Chondrocyte (in vitro differentiated cells): ENCODE measurements around the gene ADGRD1. TPM values are rescaled to one million over a fixed set of nuclear protein-coding genes. Genes with fewer than 3 reads are reported as not detected.

ENCODE experiments used
- DNase-seq: peaks from one replicate; pipeline ENCODE4 v3.0.0; 2021; ENCODE audit warnings: mixed read lengths, low spot score
- H3K27ac Mint-ChIP-seq: one replicate; pipeline ENCODE4 v1.8.0; 2021; ENCODE audit warnings: mild to moderate bottlenecking, moderate library complexity, mixed read lengths; ENCODE audit not compliant: unreplicated experiment
- H3K27me3 Mint-ChIP-seq: 2 replicates; pipeline ENCODE4 v1.8.0; 2021; ENCODE audit warnings: low read depth, mixed read lengths
- H3K36me3 Mint-ChIP-seq: 2 replicates; pipeline ENCODE4 v1.8.0; 2021; ENCODE audit warnings: low read depth, mixed read lengths
- H3K4me1 Mint-ChIP-seq: 2 replicates; pipeline ENCODE4 v1.8.0; 2021; ENCODE audit warnings: low read depth, mild to moderate bottlenecking, mixed read lengths
- H3K4me3 Mint-ChIP-seq: one replicate; pipeline ENCODE4 v1.8.0; 2021; ENCODE audit warnings: mild to moderate bottlenecking, moderate library complexity, mixed read lengths; ENCODE audit not compliant: unreplicated experiment
- H3K9me3 Mint-ChIP-seq: 2 replicates; pipeline ENCODE4 v1.8.0; 2021; ENCODE audit warnings: low read depth, mixed read lengths
- total RNA-seq: library from RNA; stranded (reverse); gene quantifications from 3 replicates; pipeline ENCODE4 v1.2.1, GENCODE V29; 2021
- TF ChIP-seq, protein P1 (sequence below): fragments of 200-600 bp; sonication (generic); IDR thresholded peaks from 2 replicates; pipeline ENCODE4 v1.5.0; 2021; ENCODE audit warnings: antibody characterized with exemption, mild to moderate bottlenecking, moderate library complexity

ADGRD1 gene
- total RNA-seq, 1 donor from 2014 or later = 4.7 TPM

GRCh38 chr12:130911933-130912332, 41.8 kb upstream of the ADGRD1 start:
- no peak overlapping the region for H3K4me3 Mint-ChIP-seq
- no peak for DNase-seq
- peaks cover 19% of the 10 kb centered on the region for H3K27me3 Mint-ChIP-seq

DNA sequence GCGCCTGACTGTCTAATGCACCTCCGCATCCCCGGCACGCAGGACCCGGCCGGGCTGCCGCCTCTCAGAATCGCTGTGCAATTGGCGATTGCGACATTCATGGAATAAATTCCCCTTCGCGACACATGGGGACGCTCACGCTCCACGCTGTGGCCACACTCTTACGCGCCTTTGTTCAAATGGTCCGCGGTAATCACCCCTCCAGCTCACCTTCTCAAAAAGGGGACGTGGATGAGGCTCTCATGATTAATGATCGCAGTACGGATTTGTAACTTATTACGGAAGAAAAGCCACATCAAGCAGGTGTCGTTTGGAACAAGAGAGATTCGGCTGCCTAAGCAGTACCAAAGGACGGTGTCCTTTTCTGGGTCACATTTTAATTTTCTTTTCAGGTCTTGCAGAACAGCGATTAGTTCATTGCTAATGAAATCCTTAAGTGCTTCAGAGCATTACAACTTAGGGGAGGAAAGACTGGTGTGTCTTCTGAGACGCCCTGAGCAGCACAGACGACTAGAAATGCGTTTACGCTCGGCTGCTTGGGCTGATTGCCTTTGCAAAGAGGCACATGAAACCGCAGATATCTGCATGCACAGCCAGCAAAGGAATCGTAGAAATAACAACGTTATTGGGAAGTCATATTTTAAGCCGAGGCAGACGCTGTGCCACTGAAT, 37.3 kb upstream of the ADGRD1 start:
- Mint-ChIP-seq H3K36me3 (no peaks in the 10 kb centered on the region), H3K27me3 (peaks cover 40% of the 10 kb centered on the region), H3K9me3 (peaks cover 11% of the 10 kb centered on the region), H3K27ac (peak overlapping the region; percentile 23), H3K4me3 (no peak overlapping the region), H3K4me1 (peaks cover 5% of the 10 kb centered on the region)
- DNase-seq = no peak
- TF ChIP-seq, protein P1, sequence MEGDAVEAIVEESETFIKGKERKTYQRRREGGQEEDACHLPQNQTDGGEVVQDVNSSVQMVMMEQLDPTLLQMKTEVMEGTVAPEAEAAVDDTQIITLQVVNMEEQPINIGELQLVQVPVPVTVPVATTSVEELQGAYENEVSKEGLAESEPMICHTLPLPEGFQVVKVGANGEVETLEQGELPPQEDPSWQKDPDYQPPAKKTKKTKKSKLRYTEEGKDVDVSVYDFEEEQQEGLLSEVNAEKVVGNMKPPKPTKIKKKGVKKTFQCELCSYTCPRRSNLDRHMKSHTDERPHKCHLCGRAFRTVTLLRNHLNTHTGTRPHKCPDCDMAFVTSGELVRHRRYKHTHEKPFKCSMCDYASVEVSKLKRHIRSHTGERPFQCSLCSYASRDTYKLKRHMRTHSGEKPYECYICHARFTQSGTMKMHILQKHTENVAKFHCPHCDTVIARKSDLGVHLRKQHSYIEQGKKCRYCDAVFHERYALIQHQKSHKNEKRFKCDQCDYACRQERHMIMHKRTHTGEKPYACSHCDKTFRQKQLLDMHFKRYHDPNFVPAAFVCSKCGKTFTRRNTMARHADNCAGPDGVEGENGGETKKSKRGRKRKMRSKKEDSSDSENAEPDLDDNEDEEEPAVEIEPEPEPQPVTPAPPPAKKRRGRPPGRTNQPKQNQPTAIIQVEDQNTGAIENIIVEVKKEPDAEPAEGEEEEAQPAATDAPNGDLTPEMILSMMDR = peak; percentile 83

More at GRCh38 chr12:130911933-130912332, 41.8 kb upstream of the ADGRD1 start:
- Mint-ChIP-seq H3K4me1 (peaks cover 5% of the 10 kb centered on the region), H3K36me3 (no peaks in the 10 kb centered on the region), H3K9me3 (peaks cover 17% of the 10 kb centered on the region), H3K27ac (no peak overlapping the region)
- TF ChIP-seq, protein P1 = no peak

- Mint-ChIP-seq H3K4me1 (peaks cover 5% of the 10 kb centered on the region), H3K27ac (no peak overlapping the region), H3K36me3 (no peaks in the 10 kb centered on the region), H3K9me3 (no peaks in the 10 kb centered on the region), H3K4me3 (no peak overlapping the region), H3K27me3 (peaks cover 40% of the 10 kb centered on the region)
- TF ChIP-seq, protein P1 = no peak
- no peak for DNase-seq
Measured at GRCh38 chr12:130917607-130918006, 36.1 kb upstream of the ADGRD1 start.

GRCh38 chr12:130919086-130919485, 34.6 kb upstream of the ADGRD1 start:
- H3K36me3 Mint-ChIP-seq = no peaks in the 10 kb centered on the region
- peaks cover 38% of the 10 kb centered on the region for H3K27me3 Mint-ChIP-seq
- no peak for DNase-seq
- H3K27ac Mint-ChIP-seq = no peak overlapping the region
- H3K4me3 Mint-ChIP-seq = no peak overlapping the region
- TF ChIP-seq, protein P1 = no peak
- H3K9me3 Mint-ChIP-seq = no peaks in the 10 kb centered on the region
- peaks cover 5% of the 10 kb centered on the region for H3K4me1 Mint-ChIP-seq

DNA sequence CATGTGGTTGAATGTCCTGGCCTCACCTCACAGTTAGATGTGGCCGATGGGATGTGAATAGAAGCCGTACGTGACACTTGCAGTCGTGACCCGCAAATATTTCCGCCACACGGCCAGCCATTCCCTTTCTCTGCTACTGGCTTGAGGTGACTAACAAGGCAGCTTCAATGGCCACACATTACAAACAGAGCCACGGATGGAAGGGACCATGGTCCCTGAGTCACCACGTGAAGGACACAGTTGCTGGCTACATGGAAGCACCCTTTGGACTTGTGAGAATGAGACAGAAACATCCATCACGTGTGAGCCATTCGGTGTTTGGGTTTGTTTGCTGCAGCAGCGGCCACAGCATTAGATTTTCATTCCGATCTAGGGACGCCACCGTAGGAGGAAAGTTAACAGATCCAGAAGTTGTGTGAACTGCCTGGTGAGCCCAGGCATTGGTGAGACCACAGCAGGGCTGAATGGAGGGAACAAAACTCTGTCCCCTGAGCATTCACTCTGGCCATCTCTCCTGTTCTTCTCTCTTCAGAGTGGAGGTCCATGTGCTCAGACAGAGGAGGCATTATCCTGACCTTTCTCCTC, 33.5 kb upstream of the ADGRD1 start:
- Mint-ChIP-seq H3K9me3 (no peaks in the 10 kb centered on the region), H3K4me3 (no peak overlapping the region), H3K27ac (no peak overlapping the region), H3K36me3 (no peaks in the 10 kb centered on the region), H3K27me3 (peaks cover 31% of the 10 kb centered on the region), H3K4me1 (peaks cover 5% of the 10 kb centered on the region)
- TF ChIP-seq, protein P1 = no peak
- no peak for DNase-seq
